IPS DF 4.7 (cell line): ENCODE data around the gene TSPOAP1.
"Not testable (repeated sequence)": the region's sequence is repeated elsewhere in the genome, so short reads cannot be mapped to it uniquely, and the experiment has no call there.

Experiments used
- DNase-seq: peaks from one replicate; pipeline ENCODE4 v3.0.0-alpha.2; 2013; ENCODE audit warnings: low spot score; ENCODE audit errors: extremely low read depth

TSPOAP1 gene

GRCh38 chr17:58341136-58341860, 12.7 kb upstream of the TSPOAP1 start:
- DNase-seq, result not testable (repeated sequence)

- DNase-seq, result no peak
Measured at GRCh38 chr17:58340405-58340876, 11.8 kb upstream of the TSPOAP1 start.

DNA sequence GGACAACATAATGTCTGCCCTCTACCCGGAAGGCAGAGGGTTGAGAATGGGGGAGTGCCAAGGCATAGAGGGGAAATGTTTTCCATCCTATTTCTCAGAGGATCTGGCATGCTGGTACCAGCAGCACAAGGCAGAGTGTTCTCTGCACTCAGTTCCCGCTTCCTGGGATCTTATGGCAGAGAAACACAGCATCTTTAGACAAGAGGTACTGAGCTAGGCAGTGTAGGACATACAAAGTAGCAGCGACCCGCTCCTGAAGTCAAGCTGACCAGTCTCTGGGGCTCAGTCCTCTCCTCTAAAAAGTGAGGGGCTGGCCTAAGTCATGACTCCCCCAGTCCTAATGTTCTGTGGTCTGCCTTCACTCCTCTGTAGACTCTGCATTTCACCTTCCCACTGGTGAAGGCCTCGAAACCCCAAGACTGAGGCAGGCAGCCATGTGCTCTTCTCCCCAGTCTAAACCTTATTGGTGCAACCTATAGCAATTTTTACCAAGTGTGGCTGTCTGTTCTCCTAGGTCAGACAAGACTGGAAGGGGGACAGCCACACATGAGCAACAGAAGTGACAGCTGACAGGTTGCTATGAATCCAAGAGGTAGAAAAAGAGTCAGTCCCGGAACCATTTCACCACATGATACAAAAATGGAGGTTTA, 11.3 kb upstream of the TSPOAP1 start:
- no peak for DNase-seq

- DNase-seq, result no peak
Measured at GRCh38 chr17:58338841-58339754, 10.5 kb upstream of the TSPOAP1 start.

DNA sequence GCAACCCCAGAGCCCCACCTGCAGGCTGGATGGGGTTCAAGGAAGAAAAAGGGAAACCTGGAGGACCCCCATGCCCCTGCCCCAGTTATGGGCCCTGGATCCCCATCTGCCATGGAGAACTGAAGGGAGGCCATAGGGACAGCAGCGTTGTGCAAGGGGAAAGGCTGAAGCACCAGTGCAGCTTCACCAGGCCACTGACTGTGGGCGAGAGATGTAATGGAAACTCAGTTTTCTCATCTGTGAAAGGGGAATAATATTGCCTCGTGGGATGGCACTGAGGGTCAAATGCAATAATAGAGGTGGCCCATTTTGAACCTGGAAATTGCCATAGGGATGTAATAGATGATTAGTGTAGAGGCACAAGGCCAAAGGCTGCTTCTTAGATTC, 9.9 kb upstream of the TSPOAP1 start:
- no peak for DNase-seq

DNA sequence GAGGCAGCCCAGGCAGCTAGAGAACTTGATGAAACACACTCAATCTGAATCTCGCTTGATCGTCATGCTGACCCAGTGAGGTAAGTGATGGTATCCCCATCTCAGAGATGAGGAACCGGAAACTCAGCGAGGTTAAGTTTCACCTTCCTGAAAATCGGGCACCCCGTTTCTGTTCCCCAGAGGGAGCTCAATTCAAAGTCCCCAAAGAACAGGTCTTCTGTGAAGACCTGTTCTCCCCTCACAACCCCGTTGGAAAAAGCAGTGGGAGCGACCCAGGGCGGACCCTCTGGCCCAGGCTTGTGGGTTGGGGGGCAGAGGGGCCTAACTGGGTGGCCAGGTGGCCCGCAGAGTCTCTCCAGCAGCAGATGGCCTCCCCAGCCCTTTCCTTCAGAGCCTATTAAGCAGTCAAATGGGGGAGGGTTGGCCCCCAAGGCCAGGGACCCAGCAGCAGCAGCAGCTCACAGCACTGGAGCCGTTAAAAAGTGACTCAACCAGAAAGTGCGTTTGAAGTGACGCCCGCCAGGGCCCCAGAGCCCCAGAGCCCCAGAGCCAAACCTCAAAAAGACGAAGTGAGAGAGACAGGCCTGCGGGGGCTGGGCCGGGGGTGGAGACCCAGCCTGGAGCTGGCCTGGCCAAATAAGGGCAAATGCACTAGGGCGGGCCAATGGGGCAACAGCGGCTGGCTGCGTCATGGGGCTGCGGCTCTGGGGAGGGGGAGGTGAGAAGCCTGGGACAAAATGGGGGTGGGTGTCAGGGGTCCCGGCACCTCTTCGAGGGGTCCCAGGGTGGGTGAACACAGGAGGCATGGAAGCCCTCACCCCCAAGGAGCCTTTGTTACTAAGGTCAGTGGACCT, 9.2 kb upstream of the TSPOAP1 start:
- DNase-seq, result no peak

- no peak for DNase-seq
Measured at GRCh38 chr17:58337210-58337599, 8.6 kb upstream of the TSPOAP1 start.

- DNase-seq, result no peak
Measured at GRCh38 chr17:58336456-58337209, 8.0 kb upstream of the TSPOAP1 start.

- DNase-seq, result no peak
Measured at GRCh38 chr17:58335779-58336455, 7.3 kb upstream of the TSPOAP1 start.

- no peak for DNase-seq
Measured at GRCh38 chr17:58335061-58335731, 6.6 kb upstream of the TSPOAP1 start.

- no peak for DNase-seq
Measured at GRCh38 chr17:58334661-58335060, 6.1 kb upstream of the TSPOAP1 start.

DNA sequence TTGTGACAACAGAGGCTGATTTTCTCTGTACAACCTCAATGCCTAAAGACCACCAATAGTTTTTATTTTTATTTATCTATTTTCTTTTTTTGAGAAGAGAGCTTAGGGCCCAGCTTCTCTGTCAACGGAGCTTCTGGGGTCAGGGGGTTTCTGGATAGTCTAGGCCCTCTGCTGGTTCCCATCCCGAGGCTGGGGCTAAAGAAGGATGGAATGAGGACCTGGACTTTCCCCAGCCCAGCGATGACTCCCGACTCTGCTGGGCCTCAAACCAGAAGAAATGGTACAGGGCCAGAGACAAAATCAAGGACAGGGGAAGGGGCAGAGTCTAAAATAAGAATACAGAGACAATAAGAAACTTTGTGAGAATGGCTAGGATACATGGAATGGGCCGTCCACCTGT, 5.7 kb upstream of the TSPOAP1 start:
- no peak for DNase-seq

- DNase-seq, result no peak
Measured at GRCh38 chr17:58333736-58334207, 5.2 kb upstream of the TSPOAP1 start.

DNA sequence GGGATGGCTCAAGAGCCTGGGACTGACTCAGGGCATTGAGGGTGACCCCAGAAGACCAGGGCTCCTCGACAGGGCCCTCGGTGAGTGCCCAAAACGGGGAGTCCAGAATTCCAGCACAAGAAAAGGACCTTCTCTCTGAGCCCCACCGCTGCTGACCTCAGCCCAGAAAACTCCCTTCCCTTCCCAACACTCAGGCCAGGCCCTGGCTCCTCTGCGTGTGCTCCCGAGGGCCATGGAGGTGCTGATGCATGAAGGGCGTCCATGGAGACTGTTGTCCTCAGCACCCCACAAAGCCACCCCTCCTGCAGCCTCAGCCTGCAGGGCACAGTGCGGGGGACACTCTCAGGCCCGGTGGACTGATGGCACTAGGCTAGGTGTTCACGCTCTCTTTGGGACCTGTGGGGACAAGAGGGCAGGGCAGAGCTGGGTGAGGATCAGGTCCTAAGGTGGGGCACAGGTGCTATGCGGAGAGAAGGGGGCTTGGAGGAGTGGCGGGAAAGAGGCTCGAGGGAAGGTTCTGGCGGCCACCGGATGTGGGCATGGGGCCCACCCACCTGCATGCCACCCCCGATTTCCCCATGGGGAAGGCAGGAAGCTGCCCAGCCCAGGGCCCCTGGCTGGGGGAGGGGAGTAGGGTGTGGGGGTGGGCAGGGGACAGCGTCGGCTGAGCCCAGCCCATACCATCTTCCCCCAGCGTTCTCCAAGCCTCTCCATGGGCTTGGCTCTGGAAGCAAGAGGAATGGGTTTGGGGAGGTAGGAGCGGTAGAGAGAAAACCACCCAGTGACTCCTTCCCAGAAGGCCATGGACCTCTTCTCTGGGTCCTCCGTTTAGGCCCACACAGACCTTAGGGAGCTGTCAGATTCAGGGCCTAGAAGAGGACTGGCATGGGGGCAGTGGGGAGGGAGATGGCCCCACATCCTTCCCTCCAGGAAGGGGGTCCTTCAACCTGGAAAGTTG, 4.5 kb upstream of the TSPOAP1 start:
- no peak for DNase-seq

GRCh38 chr17:58331815-58332777, 3.5 kb upstream of the TSPOAP1 start:
- DNase-seq, result no peak

DNA sequence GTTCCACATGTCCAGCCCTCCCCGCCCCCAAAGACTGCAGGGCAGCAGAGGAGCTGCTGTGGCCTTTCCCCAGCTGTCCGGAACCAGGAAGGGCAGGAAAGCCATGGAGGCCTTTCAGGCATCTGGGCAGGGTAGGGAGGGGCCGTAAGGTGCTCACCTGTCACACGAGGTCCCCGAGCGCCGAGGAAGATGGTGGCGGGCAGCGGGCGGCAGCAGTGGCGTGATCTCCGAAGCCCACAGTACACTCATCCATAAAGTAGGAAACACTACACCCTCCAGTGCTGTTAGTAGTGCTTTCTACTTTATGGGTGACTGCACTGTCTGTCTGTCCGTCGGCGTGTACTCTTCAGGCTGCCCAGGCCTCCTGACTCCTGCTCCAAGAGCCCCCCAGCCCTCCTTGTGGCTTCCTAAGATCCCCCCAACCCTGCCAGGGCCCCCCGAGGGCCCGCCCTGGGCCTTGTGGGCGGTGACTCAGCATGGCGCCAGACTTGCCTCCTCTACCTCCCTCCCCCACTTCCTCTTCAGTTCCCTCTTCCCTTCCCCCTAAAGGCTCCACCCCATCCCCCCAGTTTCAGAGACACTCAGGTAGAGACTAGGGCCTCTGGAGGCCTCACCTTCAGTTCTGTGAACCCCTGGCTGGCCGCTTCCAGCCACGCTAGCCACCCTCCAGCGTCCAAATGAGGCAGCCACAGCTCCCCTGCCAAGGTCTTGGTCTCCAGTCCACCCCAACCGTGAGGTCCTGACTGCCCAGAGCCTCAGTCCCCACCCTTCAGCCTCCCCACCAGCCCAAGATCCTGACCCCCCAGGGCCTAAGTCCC, 2.6 kb upstream of the TSPOAP1 start:
- no peak for DNase-seq
